Transverse colon (tissue), 4 donors: Measurements from ENCODE around the gene PAK4.

Source experiments
- CTCF ChIP-seq, 5 experiments: fragments of 200-600 bp in 3 of 5; fragments of 450-650 bp in 2 of 5; sonication (generic) in 3 of 5; IDR thresholded peaks; 1 replicate in 2 of 5; 2 replicates in 3 of 5; pipeline ENCODE4 v1.5.1; 2016 to 2017; ENCODE audit warnings: antibody characterized with exemption in 5 of 5, inconsistent platforms in 3 of 5, mild to moderate bottlenecking in 2 of 5, moderate library complexity in 1 of 5
- EP300 ChIP-seq: sonication (generic); formaldehyde crosslinking; IDR thresholded peaks from one replicate; pipeline ENCODE4 v1.6.1; 2017; ENCODE audit warnings: antibody characterized with exemption, low read depth
- POLR2A ChIP-seq: fragments of 450-650 bp; IDR thresholded peaks from one replicate; pipeline ENCODE4 v1.6.1; 2016; ENCODE audit warnings: antibody characterized with exemption, mild to moderate bottlenecking, moderate library complexity
- POLR2AphosphoS5 ChIP-seq, 3 donors: sonication (generic); formaldehyde crosslinking; IDR thresholded peaks; one replicate each; pipeline ENCODE4 v1.6.1; 2016; ENCODE audit warnings: antibody characterized with exemption in 3 of 3

GRCh38 chr19:39083599-39083982 is 42.0 kb upstream of the PAK4 start:
- no peak for TF ChIP-seq CTCF (IDR thresholded peaks at IDR 0.05)
- no peak for TF ChIP-seq EP300
- TF ChIP-seq POLR2AphosphoS5 (IDR thresholded peaks at IDR 0.05) = no peak
- TF ChIP-seq POLR2A = no peak
